ENCODE measurements around the gene CDCA8. TPM values are rescaled to one million over a fixed set of nuclear protein-coding genes. Genes with fewer than 3 reads are reported as not detected.

Gene CDCA8
- total RNA-seq, 1 donor from 2014 or later, result 0.85 TPM

DNA sequence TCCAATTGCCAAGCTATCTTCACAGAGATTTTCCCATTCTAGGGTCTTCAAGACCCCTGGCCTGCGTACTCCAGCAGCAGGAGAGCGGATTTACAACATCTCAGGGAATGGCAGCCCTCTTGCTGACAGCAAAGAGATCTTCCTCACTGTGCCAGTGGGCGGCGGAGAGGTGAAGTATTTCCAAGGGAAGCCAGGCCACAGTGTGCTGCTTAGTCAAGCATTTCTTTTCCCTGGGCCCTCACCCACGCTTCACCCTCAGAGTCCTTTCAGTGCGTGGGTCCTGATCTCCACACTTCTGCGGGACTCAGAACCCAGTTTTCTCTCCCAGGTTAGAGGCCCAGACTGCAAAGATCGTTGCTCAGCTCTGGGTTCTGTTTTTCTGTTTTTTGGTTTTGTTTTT is 13.1 kb downstream of the CDCA8 start:
- DNase-seq (ENCODE audit: low spot score) (peak; percentile 21), ATAC-seq (no peak)
- intact Hi-C loops (cut with DNase I), result no loop called here

DNA sequence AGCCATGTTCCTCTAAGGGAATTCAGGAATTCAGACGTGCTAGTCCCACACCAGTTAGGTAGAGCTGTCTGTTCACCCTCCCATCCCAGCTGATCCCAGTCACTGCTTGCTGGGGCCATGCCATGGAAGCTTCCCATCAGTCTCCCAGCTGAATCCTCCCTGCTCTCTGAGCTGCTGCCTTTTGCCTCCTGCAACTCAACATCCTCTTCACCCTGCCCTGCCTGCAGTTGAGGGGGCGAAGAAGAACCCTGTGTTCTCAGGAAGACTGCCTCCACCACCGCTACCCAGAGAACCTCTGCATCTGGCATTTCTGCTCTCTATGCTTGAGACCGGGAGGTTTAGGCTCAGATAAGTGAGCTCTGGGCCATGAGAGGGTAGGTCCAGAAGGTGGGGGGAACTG is 16.2 kb downstream of the CDCA8 start:
- ATAC-seq (no peak), DNase-seq (ENCODE audit: low spot score) (no peak)
- intact Hi-C loops (cut with DNase I), result no loop called here

DNA sequence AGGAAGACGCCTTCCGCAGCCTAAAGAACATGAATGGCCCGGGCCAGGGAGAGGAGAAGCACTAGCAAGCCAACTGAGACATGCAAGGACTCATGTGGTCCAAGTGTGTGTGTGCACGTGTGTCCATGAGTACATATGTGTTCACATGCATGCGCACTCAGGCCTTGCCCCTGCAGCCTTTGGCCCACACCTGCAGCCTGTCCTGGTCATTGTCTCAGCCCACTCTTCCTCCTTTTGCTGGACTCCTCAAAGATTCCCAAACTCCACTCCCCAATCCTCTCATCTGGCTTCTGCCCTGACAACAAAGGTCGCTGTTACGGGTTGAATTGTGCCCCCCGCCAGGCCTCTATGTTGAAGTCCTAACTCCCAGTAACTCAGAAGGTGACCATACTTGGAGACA is 21.9 kb downstream of the CDCA8 start:
- DNase-seq (ENCODE audit: low spot score), result peak; percentile 25
- ATAC-seq, result no peak
- intact Hi-C loops (cut with DNase I), result no loop called here

DNA sequence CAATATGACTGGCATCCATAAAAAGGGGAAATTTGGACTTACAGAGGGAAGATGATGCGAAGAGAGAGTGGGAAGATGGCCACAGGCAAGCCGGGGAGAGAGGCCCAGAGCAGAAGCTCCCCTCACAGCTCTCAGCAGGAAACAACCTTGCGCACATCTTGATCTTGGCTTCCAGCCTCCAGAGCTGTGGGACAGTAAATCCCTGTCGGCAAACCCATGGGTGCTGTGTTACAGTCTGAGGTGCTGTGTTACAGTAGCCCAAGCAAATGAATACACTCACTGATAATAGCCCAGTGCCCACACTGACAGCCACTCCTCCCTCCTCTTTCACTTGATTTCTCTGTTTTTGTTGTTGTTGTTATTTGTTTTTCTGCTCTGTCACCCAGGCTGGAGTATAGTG is 22.4 kb downstream of the CDCA8 start:
- no peak for ATAC-seq
- intact Hi-C loops (cut with DNase I), result no loop called here
- no peak for DNase-seq (ENCODE audit: low spot score)

DNA sequence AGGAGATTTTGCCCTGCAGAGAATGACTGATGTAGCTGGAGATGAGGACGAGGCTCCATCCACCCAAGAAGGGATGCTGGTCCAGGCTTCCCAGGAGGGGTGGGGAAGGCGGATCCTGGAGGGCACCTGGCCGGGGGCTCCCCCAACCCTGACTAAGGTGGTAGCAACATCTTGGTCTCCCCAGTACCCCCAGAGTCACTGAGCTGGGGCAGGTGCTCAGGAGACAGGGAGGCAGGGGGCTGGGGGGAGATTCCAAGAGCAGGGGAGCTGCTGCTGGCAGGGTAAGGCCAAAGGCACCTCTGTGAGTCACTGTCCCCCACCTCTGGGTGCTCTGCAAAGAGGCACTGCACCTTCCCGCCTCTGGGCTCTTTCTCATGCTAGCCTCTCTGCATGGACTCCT is 24.0 kb downstream of the CDCA8 start:
- no peak for DNase-seq (ENCODE audit: low spot score)
- no peak for ATAC-seq
- intact Hi-C loops (cut with DNase I), result no loop called here

DNA sequence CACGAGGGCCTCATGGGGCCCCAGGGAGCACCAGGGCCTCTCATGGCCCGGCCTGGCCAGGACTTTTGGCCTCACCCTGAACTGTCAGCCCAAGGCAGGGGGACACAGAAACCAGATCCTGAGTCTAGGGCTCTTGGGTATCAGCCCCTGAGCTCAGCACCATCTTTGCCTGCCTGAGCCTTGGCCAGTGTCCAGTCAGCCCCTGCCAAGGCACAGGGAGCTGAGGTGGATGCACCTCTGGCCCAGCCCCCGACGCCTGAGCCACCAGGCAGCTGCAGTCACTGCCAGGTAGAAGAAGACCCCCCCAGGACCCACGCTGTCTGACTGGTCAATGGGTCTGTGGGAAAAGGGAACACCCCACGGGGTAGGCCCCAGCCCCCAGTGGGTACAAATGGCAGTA is 25.3 kb downstream of the CDCA8 start:
- ATAC-seq (no peak), DNase-seq (ENCODE audit: low spot score) (no peak)
- intact Hi-C loops (cut with DNase I), result loop anchor here (1.0 kb wide), 1 partner anchor 27 kb away; no protein-coding TSS in a partner anchor

DNA sequence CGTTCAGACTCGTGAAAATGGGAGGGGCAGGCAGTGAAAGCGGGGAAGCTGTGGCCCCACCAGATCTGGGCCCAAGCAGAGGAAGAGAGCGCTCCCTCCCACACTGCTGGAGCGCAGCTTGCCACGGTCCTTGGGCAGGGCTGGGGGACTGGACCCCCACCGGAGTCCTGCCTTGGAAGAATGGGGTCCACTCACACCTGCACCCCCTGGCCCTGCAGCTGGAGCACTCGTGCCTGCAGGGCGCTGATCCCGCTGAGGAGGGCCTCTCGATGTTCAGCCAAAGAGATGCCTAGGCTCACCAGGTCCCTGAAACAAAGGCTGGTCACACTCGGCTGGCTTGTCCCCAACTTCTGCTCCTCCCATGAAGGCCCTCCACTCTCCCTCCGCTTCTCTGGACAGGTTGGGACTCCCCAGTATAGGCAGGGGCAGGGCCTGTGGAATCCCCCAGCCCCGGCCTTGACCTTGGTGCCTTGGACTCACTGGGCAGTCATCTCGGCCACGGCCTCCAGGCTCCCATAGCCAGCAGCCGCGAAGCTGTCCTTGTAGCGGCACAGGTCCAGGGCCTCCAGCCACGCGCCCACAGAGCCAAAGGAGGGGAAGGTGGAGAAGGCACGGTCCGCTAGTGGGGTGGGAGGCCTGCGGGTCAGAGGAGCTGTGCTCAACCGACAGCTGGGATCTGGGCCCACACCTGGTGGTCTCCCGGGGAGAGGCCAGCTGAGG is 26.0 kb downstream of the CDCA8 start:
- ATAC-seq (no peak), DNase-seq (ENCODE audit: low spot score) (peak; percentile 46)
- intact Hi-C loops (cut with DNase I), result no loop called here

DNA sequence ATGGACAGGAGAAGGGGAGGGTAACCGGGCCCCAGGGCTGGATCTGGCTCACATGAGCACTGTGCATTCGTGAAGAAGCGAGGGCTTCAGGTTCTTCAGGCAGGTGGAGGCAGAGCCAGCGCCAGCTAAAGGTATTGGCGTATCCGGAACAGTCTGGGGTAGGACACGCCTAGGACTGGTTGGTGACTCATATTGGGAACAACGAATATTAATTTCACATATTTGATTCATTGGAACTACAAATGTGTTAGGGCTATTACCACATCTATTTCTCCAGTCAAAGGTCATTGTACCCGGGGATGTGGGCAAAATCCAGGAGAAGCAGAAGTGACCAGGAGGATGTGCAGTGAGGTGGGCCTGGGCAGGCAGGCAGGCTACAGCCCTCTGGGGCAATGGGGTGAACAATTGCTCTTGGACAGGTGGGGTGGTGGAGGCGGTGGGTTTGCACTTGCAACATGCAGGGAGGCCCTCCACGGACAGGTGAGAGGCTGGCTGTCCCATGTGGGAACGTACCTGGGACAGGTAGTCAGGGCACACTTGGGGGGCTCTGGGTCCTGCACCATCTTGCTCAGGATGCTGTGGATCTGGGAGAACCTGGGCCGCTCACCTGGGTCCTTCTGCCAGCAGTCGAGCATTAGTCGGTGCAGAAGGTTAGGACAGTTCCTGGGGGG is 26.7 kb downstream of the CDCA8 start:
- DNase-seq (ENCODE audit: low spot score) (peak; percentile 40), ATAC-seq (no peak)
- intact Hi-C loops (cut with DNase I), result no loop called here

DNA sequence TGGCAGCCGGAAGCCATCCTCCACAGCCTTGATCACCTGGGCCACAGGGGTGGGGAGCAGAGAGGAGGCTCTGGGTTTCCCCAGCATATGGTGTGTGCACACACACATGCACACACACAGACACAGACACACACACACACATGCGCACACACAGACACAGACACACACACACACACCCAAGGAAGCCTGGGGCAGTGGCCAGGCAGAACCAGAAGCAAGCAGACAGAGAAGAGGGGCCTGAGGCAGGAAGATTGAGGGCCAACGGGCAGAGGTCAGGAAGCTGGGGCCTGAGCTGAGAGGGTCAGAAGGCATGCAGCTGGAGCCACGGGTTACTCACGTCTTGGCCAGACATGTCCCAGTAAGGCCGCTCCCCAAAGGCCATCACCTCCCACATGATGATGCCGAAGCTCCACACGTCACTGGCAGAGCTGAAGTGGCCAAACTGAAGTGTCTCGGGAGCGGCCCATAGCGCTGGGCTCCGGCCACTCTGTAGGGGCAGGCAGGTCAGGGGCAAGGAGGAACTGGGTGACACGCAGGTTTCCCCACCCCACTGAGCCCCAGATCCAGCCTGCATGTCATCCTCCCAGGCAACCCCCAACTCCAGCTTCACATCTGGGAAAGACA is 27.4 kb downstream of the CDCA8 start:
- DNase-seq (ENCODE audit: low spot score), result peak; percentile 44
- intact Hi-C loops (cut with DNase I), result no loop called here
- ATAC-seq, result no peak

DNA sequence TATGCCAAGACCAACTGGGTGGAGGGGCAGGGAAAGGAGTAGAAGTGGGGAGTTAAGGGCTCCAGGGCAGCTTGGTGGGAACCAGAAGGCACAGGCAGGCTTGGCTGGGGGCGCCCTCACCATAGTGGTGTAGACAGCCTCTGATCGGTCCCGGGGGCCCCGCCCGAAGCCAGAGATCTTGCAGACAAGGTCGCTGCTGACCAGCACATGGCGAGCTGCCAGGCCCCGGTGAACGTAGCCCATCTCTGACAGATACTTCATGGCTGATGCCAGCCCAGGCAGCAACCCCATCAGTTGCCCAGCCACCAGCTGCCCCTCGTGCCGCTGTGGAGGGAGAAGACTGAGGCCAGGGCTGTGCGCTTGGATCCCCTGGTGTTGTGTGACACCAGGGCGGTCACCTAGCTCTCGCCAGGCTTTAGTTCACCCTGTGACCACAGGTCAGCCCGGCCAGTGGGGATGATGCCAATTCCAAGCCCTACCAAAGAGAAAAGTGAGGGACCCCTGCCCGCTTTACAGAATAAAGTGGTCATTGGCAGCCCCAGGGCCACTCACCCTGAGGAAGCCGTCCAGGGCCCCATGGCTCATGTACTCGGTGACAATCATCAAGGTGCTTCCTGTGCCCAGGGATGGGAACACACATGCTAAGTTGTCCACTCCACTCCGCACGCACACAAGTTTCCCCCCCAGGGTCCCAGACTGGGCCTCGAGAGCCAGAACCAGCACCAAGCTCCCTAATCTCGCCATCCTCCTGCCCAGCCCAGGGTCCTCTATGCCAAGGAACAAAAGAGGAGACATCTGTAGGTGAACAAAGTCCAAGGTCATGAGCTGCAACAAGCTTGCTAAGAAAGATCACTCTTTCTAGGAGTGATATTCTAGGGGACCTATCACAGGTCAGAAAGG is 28.2 kb downstream of the CDCA8 start:
- DNase-seq (ENCODE audit: low spot score), result peak; percentile 61
- ATAC-seq, result no peak
- intact Hi-C loops (cut with DNase I), result no loop called here

DNA sequence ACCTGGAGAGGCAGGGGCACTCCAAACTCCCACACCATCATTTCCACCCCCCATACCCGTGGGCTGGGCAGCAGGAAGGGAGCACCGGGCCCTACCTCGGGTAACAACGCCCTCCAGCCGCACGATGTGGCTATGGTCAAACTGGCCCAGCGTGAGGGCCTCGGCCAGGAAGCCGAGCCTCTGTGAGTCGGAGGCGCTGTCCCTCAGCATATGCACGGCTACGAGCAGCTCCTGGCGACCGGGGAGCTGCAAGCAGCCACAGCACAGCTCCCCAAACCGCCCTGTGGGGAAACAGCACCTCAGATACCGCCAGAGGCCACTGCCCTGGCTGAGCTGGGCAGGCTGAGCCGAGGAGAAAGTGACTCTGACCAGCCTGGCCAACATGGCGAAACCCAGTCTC is 29.2 kb downstream of the CDCA8 start:
- intact Hi-C loops (cut with DNase I), result no loop called here
- DNase-seq (ENCODE audit: low spot score), result peak; percentile 53
- ATAC-seq, result no peak

DNA sequence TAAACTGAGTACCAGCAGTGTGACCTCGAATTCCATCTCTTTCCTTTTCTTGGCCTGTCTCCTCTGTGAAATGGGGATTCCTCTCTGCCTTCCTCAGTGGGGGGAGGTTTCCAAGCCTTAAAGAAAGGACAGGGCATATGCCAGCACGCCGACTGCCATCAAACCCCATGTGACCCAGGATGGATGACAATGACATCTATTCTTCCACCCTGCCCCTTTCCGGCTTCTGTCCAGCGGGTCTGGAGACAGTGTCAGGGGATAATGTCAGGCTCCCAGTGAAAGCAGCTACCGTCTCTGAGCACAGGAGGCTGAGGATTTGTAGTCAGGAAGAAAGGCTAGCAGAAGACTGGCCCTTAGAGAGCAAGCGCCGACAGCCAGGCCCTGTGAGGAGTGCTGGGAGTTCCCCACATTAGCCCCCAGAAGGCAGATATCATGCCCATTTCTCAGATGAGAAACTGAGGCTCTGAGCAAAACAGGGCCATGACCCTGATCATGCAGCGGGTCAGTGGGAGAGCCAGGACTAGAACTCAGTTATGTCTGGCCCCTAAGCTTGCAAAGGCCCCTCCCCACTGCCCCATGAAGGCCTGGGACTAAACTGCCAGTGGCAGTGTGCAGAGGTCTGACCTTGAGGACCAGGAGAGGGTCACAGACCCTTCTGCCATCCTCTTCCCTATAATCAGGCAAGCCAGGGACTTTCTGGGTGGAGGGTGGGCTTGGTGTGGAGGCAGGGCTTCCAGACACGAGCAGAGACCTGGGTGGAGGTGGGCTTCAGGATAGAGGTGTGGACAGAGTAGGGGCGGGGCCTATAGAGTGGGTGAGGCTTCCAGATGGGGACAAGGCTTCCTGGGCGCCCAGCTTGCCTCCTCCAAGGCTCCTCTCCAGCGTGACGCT is 30.1 kb downstream of the CDCA8 start:
- intact Hi-C loops (cut with DNase I), result no loop called here
- ATAC-seq (peak; percentile 29), DNase-seq (ENCODE audit: low spot score) (peak; percentile 53)

DNA sequence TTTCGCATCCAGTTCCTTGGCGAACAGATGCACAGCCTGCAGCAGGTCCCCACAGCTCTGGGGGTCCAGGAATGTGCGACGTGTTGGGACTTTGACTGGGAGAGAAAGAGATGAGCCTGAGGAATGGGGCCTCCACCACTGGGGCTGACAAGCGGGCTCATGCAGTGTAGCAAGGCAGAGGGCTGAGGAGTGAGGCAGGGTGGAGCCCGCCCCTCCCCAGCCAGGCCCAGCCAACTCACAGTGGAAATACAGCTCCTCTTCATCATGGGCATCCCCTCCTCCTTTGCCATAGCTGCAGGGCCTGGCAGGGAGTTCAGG is 30.7 kb downstream of the CDCA8 start:
- ATAC-seq (no peak), DNase-seq (ENCODE audit: low spot score) (peak; percentile 37)
- intact Hi-C loops (cut with DNase I), result no loop called here

DNA sequence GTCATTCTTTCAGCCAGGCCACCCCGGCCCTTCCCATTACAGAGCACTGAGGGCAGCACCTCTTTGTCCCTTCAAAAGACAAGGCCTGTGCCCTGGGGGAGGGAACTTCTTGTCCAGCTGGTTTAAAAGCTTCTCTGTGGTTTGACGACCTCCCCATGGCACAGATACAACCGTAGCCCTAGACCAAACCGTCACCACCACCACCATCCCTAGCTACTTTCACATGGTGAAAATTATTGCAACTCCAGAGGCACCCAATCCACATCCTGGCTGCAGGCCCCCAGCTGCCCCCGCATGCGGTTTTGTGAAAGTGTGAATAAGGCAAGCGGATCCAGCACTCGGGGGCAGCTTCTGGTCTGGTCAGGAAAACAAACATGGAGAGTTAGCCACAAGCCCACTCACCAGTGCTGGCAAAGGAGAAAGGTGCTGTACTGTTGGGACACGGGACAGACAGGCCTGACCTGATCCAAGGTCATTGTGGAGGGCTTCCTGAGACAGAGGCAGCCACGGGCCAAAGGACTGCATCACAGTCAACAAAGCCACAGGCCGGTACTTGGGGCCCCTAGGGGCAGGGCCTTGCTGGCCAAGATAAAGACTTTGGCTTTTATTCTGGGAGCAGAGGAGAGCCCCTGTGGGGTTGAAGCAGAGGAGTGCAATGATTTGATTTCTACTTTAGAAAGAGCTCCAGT is 31.2 kb downstream of the CDCA8 start:
- intact Hi-C loops (cut with DNase I), result no loop called here
- peak; percentile 39 for DNase-seq (ENCODE audit: low spot score)
- no peak for ATAC-seq

DNA sequence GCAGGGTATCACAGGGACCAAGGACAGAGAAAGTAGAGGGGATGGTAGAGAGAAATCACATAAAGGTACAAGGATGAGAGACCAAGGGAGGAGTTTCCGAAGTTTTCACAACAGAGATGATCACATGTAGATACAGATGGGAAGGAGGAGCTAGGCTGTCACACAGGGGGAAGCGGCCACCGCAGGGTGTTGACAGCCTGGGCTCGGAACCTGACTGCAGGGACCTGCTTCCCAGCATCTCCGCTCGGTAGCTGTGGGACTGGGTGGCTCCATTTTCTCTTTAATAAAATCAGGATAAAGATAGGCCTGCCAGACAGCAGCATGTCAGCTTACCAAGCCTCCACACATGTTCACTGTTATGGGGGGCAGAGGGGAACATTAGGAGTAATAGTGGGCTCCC is 32.3 kb downstream of the CDCA8 start:
- intact Hi-C loops (cut with DNase I), result no loop called here
- peak; percentile 25 for DNase-seq (ENCODE audit: low spot score)
- ATAC-seq, result no peak

DNA sequence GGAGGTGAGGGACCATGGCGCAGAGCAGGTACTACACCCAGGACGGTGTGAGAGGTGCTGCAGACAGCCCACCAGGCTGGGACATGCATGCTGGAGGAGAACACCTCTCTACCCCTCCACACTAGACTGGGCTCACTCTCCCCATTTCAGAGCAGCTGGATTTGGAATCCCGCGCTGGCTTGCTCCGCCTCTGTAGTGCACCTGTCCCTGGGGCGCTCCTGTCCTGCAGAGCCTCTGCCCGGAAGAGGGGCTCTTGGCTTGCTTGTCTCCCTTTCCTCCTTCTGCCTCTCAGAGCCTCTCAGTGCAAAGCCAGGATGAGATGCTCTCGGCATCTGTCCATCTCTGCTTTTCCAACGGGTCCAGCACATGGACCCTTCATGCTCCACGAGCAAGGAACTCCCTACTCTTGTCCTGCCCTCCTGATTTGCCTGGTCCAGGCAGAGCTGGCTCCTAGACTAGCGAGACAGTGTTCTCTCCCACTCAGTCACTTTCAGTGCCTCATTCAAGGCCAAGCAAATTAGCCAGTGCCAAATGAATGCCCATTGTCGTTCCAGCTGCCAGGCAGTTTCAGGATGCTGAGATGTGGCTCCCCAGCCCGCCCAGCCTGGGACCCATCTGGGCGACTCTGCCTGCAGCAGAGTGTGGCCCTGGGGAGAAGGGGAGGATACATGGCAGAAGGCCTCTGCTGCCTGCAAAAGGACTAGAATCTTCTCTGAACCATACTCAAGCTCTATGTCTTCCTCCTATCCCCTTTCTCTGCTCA is 33.7 kb downstream of the CDCA8 start:
- intact Hi-C loops (cut with DNase I), result no loop called here
- ATAC-seq, result no peak
- DNase-seq (ENCODE audit: low spot score), result peak; percentile 32

Data from sciatic nerve (tissue), 2 donors.